ENCODE measurements around the gene CYSLTR2.

GRCh38 chr13:48624016-48624415 is 29.7 kb upstream of the CYSLTR2 start:
- TF ChIP-seq POLR2A (IDR thresholded peaks at IDR 0.05; ENCODE audit: low read depth, low read length), result no peak
- no peak for TF ChIP-seq POLR2AphosphoS5 (IDR thresholded peaks at IDR 0.05; ENCODE audit: low read depth, low read length)
- TF ChIP-seq SPI1 (IDR thresholded peaks at IDR 0.05; ENCODE audit: low read depth, low read length), result no peak
- no peak for TF ChIP-seq TAF1 (IDR thresholded peaks at IDR 0.05; ENCODE audit: low read depth, low read length)
